Heart right ventricle (tissue), 16 donors: ENCODE measurements around the gene CAMK2G. TPM values are rescaled to one million over a fixed set of nuclear protein-coding genes. Genes with fewer than 3 reads are reported as not detected.

Source experiments
- ATAC-seq, 8 donors: fragments of 200-7000 bp; cut with Tn5 transposase; one replicate each; pipeline ENCODE4 v1.9.1; 2020; ENCODE audit warnings: mild to moderate bottlenecking in 8 of 8, moderate library complexity in 8 of 8, moderate number of reproducible peaks in 1 of 8
- DNase-seq, 2 donors: peaks; one replicate each; pipeline ENCODE4 v3.0.0-alpha.2; 2020
- H3K27ac ChIP-seq, 10 donors: fragments of 200-600 bp; sonication (generic) in 2 of 10; one replicate each; pipeline versions ENCODE4 v1.5.0 to v1.8.0; 2020 to 2022; ENCODE audit warnings: mild to moderate bottlenecking in 3 of 10
- H3K27me3 ChIP-seq, 7 donors: fragments of 200-600 bp; one replicate each; pipeline ENCODE4 v1.8.0; 2021 to 2022; ENCODE audit warnings: mild to moderate bottlenecking in 2 of 7
- H3K36me3 ChIP-seq, 9 donors: fragments of 200-600 bp; sonication (generic) in 1 of 9; one replicate each; pipeline versions ENCODE4 v1.5.0 to v1.8.0; 2020 to 2022; ENCODE audit warnings: mild to moderate bottlenecking in 2 of 9
- H3K4me1 ChIP-seq, 9 donors: fragments of 200-600 bp; sonication (generic) in 1 of 9; one replicate each; pipeline versions ENCODE4 v1.5.0 to v1.8.0; 2020 to 2022; ENCODE audit warnings: mild to moderate bottlenecking in 4 of 9
- H3K4me3 ChIP-seq, 10 donors: fragments of 200-600 bp; sonication (generic) in 2 of 10; one replicate each; pipeline versions ENCODE4 v1.5.0 to v1.8.0; 2020 to 2022; ENCODE audit warnings: mild to moderate bottlenecking in 7 of 10, moderate library complexity in 2 of 10
- H3K9me3 ChIP-seq, 11 donors: fragments of 200-600 bp in 10 of 11; sonication (generic) in 2 of 11; one replicate each; pipeline versions ENCODE4 v1.5.0 to v1.8.0; 2013 to 2022; ENCODE audit warnings: mild to moderate bottlenecking in 2 of 11, control low read depth in 1 of 11, moderate library complexity in 1 of 11
- CTCF ChIP-seq, 9 donors: fragments of 200-600 bp; sonication (generic) in 2 of 9; IDR thresholded peaks; one replicate each; pipeline versions ENCODE4 v1.5.0 to v1.8.0; 2021 to 2022; ENCODE audit warnings: antibody characterized with exemption in 9 of 9, mild to moderate bottlenecking in 5 of 9, moderate library complexity in 1 of 9
- WGBS, 2 donors: extraction: QIAGEN DNeasy Blood & Tissue Kit; methylation state at CpG; one replicate each; pipeline ENCODE4 v1.1.7; 2013; ENCODE audit warnings: inconsistent platforms in 1 of 2; 5-methylcytosine and 5-hydroxymethylcytosine counted together
- intact Hi-C, 10 donors: fragments of 100-400 bp; cut with DNase I; formaldehyde crosslinking; loops; one replicate each; pipeline versions ENCODE4 v1.11.1 to v1.14.2; 2022
- polyA plus RNA-seq, 2 donors: library from polyadenylated mRNA; stranded (reverse); fragments of 200-250 nt; gene quantifications; one replicate each; pipeline ENCODE4 v1.2.3, GENCODE V29; 2013
- total RNA-seq, 10 donors: library from RNA; stranded (reverse); fragmentation: NEBNext Ultra II Directional in 3 of 10; extraction: Animal tissue kit (Norgen Biotek cat#: 25700) in 3 of 10; gene quantifications; one replicate each; pipeline versions ENCODE4 v1.2.1 to v1.2.4, GENCODE V29; 2021 to 2023
- donor health status: Arrhythmogenic right ventricular cardiomyopathy.
- donor health status: ischemic (EF 13 %, LVEDD 7.1; RV severe dilation, severe dysfunction).
- donor health status: healthy with polysubstance abuse.
- donor health status: DM: no; HTN: yes; CAD: no.
- donor health status: DM: no; HTN: no; CAD: no.
- donor health status: ischemic (EF 25% LVEDD 6.9; RV normal size, moderate dysfunction).
- donor health status: ischemic (EF 25% LVEDD 5.7; RV mildly dilated, moderate dysfunction).
- donor health status: healthy.
- donor health status: DM: yes; HTN: yes; CAD: no.
- donor health status: Ischemic cardiomyopathy.
- donor health status: ischemic (EF 35%, LVEDD 5.7; RV mildly dilated, moderate dysfunction).
- donor health status: nonischemic (EF 11% LVEDD 7.7; RV severe dilation, severe dysfunction).
- donor health status: DM: yes; HTN: yes; CAD: no.
- donor health status: PGD.
- donor health status: ischemic (EF 29% LVEDD 5.4; RV normal size, mild dysfunction).
- donor health status: nonischemic (EF 23%, LVEDD 6.1; RV moderate dilation, normal function).

The CAMK2G gene
- total and polyA plus RNA-seq, 12 donors: 8.5 to 16.7 (median 11.8) TPM

DNA sequence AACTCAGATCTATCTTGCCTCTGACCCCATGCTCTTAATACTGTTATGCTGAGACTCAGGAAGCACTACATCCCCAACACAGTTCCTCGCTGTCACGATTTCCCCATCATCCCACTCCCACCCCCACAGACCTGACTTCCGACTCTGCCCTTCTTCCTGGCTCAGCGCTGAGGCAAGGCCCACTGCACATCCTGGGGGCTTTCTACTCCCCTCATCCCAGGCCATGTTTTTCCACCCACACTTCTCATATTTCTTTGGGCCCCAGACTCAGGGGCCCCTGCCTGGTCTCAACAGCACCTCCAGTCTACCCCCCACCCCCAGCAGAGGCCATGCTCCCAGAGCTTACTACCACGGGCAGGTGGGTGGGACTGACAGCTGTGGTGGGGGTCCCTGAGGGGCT, 55.3 kb downstream of the CAMK2G start:
- H3K36me3 ChIP-seq: peaks cover 0 to 80% (median 0%) of the 10 kb centered on the region in 9 donors
- DNase-seq (no peak), ATAC-seq (peak in 1 of 8 donors; percentile 5)
- no peaks in the 10 kb centered on the region for H3K9me3 ChIP-seq
- no peak for TF ChIP-seq CTCF (IDR thresholded peaks at IDR 0.05)
- no peaks in the 10 kb centered on the region for H3K27me3 ChIP-seq
- 67 to 71% methylated on average over 5 of the region's 5 CpGs for WGBS, 2 donors
- peak overlapping the region in 3 of 10 donors; percentile 25 to 45 (median 31) for H3K27ac ChIP-seq
- intact Hi-C loops: no loop called here
- peaks cover 0 to 48% (median 16%) of the 10 kb centered on the region in 9 donors for H3K4me1 ChIP-seq
- no peak overlapping the region for H3K4me3 ChIP-seq

- H3K4me3 ChIP-seq: no peak overlapping the region
- peaks cover 0 to 80% (median 0%) of the 10 kb centered on the region in 9 donors for H3K36me3 ChIP-seq
- intact Hi-C loops: no loop called here
- H3K27ac ChIP-seq: peak overlapping the region in 1 of 10 donors; percentile 79
- peak in 1 of 8 donors; percentile 18 for ATAC-seq
- 86 to 92% methylated on average over 10 of the region's 10 CpGs for WGBS, 2 donors
- no peak for TF ChIP-seq CTCF (IDR thresholded peaks at IDR 0.05)
- H3K4me1 ChIP-seq: peaks cover 0 to 48% (median 16%) of the 10 kb centered on the region in 9 donors
- H3K27me3 ChIP-seq: no peaks in the 10 kb centered on the region
- no peaks in the 10 kb centered on the region for H3K9me3 ChIP-seq
- no peak for DNase-seq
Measured at GRCh38 chr10:73818402-73818801, 56.0 kb downstream of the CAMK2G start.

DNA sequence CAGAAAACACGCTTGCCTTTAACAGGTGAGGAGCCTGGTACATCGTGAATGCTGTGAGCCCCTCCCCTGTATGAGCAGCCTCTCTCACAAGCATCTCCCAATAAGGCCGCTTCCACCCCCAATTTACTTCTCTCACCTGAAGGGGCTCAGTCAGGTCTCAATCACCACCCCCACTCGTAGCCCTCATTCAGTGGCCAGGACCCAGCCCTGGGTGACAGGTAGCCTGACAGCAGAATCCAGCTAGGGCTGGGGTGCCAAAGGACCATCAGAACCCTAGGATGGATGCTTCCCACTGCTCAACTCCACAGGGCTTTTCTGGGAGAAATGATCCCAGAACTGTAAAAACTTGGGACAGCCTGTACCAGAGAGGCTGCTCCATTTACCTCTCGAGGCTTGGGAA, 56.5 kb downstream of the CAMK2G start:
- DNase-seq (no peak), ATAC-seq (no peak)
- Histone ChIP-seq H3K36me3 (peaks cover 0 to 80% (median 0%) of the 10 kb centered on the region in 9 donors), H3K4me3 (no peak overlapping the region), H3K4me1 (peaks cover 0 to 48% (median 16%) of the 10 kb centered on the region in 9 donors), H3K27me3 (no peaks in the 10 kb centered on the region), H3K9me3 (no peaks in the 10 kb centered on the region), H3K27ac (peak overlapping the region in 2 of 10 donors; percentile 41 to 79)
- TF ChIP-seq CTCF (IDR thresholded peaks at IDR 0.05): no peak
- 93 to 98% methylated on average over 5 of the region's 5 CpGs for WGBS, 2 donors
- intact Hi-C loops: no loop called here

DNA sequence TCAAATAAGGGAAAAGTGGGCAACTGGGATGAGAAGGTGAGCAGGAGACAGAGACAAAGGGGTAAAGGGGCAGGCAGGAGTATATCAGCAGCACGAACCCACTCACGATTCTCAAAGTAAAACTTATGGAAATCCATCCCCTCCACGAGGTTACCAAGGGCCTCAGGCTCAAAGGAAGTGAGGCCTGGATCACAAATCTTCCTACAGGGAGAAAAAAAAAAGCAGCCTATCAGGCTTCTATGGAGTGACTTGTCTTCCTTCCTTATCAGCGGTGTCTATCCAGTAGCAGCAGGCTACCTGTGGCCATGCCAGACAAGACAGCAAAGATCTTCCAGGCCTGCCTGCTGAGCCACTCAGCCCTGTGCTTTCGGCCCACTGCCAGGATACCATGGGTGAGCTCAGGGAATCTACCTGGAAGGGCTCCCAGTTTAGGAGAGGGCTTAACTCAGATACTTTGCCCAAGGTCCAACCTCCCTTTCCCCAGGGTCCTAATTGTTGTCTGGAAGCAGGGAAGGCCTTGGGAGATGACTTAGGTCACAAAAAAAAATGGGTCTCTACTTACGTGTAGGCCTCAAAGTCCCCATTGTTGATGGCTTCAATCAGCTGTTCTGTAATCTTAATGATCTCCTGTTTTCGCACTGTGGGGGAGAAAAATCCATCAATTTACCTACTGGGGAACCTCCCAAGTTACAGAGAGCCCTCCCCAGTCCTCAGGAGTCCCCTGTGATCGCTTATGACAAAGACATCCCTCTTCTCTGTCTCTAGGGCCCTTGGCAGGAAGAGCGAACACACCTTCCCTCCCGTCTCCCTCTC, 57.2 kb downstream of the CAMK2G start:
- H3K4me3 ChIP-seq: no peak overlapping the region
- intact Hi-C loops: no loop called here
- H3K4me1 ChIP-seq: peaks cover 0 to 51% (median 18%) of the 10 kb centered on the region in 9 donors
- peak overlapping the region in 7 of 10 donors; percentile 27 to 79 (median 41) for H3K27ac ChIP-seq
- H3K27me3 ChIP-seq: no peaks in the 10 kb centered on the region
- no peak for TF ChIP-seq CTCF (IDR thresholded peaks at IDR 0.05)
- no peaks in the 10 kb centered on the region for H3K9me3 ChIP-seq
- DNase-seq (no peak), ATAC-seq (peak in 1 of 8 donors; percentile 13)
- WGBS, 2 donors: 83 to 85% methylated on average over 10 of the region's 10 CpGs
- H3K36me3 ChIP-seq: peaks cover 0 to 77% (median 0%) of the 10 kb centered on the region in 9 donors
